K562 (cell line): Measurements from ENCODE around the gene ZNF428. TPM values are rescaled to one million over a fixed set of nuclear protein-coding genes. Genes with fewer than 3 reads are reported as not detected.

Experiments
- ATAC-seq: fragments of 200-7000 bp; cut with Tn5 transposase; 3 replicates; pipeline ENCODE4 v1.9.1; 2020; ENCODE audit warnings: moderate library complexity
- BruUV-seq: library from RNA; stranded (reverse); fragments of 400-500 nt; replicated peaks from 2 replicates; lab custom pipeline; 2021; lab: Mats Ljungman, UMichigan
- CTCF ChIA-PET: fragments of 300-600 bp; formaldehyde crosslinking; extraction: SDS; loops from one replicate; lab custom pipeline; 2021; ENCODE audit warnings: low intra/inter-chr PET ratio; lab: Yijun Ruan, JAX
- POLR2A ChIA-PET: fragments of 300-600, 350-650 bp; sonication (Branson Sonifier 250); formaldehyde crosslinking; extraction: SDS; loops from one replicate; lab custom pipeline; 2021; ENCODE audit warnings: antibody characterized with exemption, inconsistent platforms; lab: Yijun Ruan, JAX
- DNase-seq, 4 experiments: peaks; one replicate each; pipeline versions ENCODE4 v3.0.0 to v3.0.0-alpha.2; 2011 to 2018; ENCODE audit warnings: low spot score in 3 of 4, mixed read lengths in 3 of 4; ENCODE audit errors: extremely low read depth in 1 of 4
- FAIRE-seq: peaks from 2 replicates; lab custom pipeline; 2011; peaks lifted over from hg19 to GRCh38; lab: Jason Lieb, UNC
- H2AFZ ChIP-seq: 2 replicates; pipeline ENCODE4 v1.6.0; 2011; ENCODE audit warnings: low read depth, low read length, control low read depth, inconsistent platforms
- H3K27ac ChIP-seq: fragments of 200-600 bp; 3 replicates; pipeline ENCODE4 v1.8.0; 2011; ENCODE audit warnings: low read depth, mild to moderate bottlenecking, control low read depth, inconsistent platforms, low read length, moderate library complexity, mixed read lengths; ENCODE audit errors: extremely low read depth
- H3K27me3 ChIP-seq, 2 experiments: fragments of 300-600 bp in 1 of 2; 2 replicates in 1 of 2; 3 replicates in 1 of 2; pipeline versions ENCODE4 v1.6.0 to v1.8.0; 2011; ENCODE audit warnings: inconsistent platforms in 2 of 2, low read length in 2 of 2, mild to moderate bottlenecking in 1 of 2, mixed read lengths in 1 of 2, moderate library complexity in 1 of 2; ENCODE audit not compliant: control insufficient read depth in 2 of 2, insufficient read depth in 2 of 2
- H3K36me3 ChIP-seq: fragments of 300-600 bp; 3 replicates; pipeline ENCODE4 v1.8.0; 2011; ENCODE audit warnings: mild to moderate bottlenecking, low read length, inconsistent platforms; ENCODE audit not compliant: control insufficient read depth, insufficient read depth
- H3K4me1 ChIP-seq, 2 experiments: fragments of 200-600 bp in 1 of 2; replicated peaks in 1 of 2; 2 replicates in 1 of 2; 3 replicates in 1 of 2; pipeline versions ENCODE4 v1.5.1 to v1.8.0; 2011; ENCODE audit warnings: inconsistent platforms in 2 of 2, low read length in 2 of 2, mild to moderate bottlenecking in 1 of 2, mixed read lengths in 1 of 2, moderate library complexity in 1 of 2; ENCODE audit not compliant: control insufficient read depth in 2 of 2, insufficient read depth in 2 of 2
- H3K4me2 ChIP-seq: 2 replicates; pipeline ENCODE4 v1.6.1; 2011; ENCODE audit warnings: low read length, control low read depth, inconsistent platforms, mixed read lengths; ENCODE audit not compliant: insufficient read depth
- H3K4me3 ChIP-seq: fragments of 200-600 bp; sonication (generic), shearing (Covaris generic); 2 replicates; pipeline ENCODE4 v1.5.1; 2016; ENCODE audit warnings: control low read depth, inconsistent platforms
- H3K79me2 ChIP-seq: fragments of 200-600 bp; 3 replicates; pipeline ENCODE4 v1.8.0; 2011; ENCODE audit warnings: low read length, inconsistent platforms; ENCODE audit not compliant: control insufficient read depth, insufficient read depth
- H3K9ac ChIP-seq, 2 experiments: 2 replicates each; pipeline versions ENCODE4 v1.6.0 to v1.6.1; 2011; ENCODE audit warnings: low read depth in 2 of 2, low read length in 2 of 2, control low read depth in 1 of 2, inconsistent platforms in 1 of 2, mild to moderate bottlenecking in 1 of 2, mixed read lengths in 1 of 2; ENCODE audit not compliant: insufficient read depth in 1 of 2
- H3K9me1 ChIP-seq: one replicate; pipeline ENCODE4 v1.6.0; 2011; ENCODE audit warnings: inconsistent platforms, mild to moderate bottlenecking, low read length, moderate library complexity; ENCODE audit not compliant: control insufficient read depth, insufficient read depth
- H3K9me3 ChIP-seq: replicated peaks from 2 replicates; pipeline ENCODE4 v1.5.1; 2011; ENCODE audit warnings: low read depth, low read length, inconsistent platforms; ENCODE audit not compliant: control insufficient read depth, insufficient read depth
- H4K20me1 ChIP-seq: replicated peaks from 2 replicates; pipeline ENCODE4 v1.6.1; 2011; ENCODE audit warnings: low read length, inconsistent platforms, mixed read lengths; ENCODE audit not compliant: control insufficient read depth, insufficient read depth
- BCOR ChIP-seq: fragments of 450-650 bp; IDR thresholded peaks from 2 replicates; pipeline ENCODE4 v1.6.1; 2016
- CREB3L1 ChIP-seq: fragments of 450-650 bp; IDR thresholded peaks from 2 replicates; pipeline ENCODE4 v1.6.1; 2014; ENCODE audit warnings: low read depth, mild to moderate bottlenecking, moderate library complexity, borderline replicate concordance
- CTBP1 ChIP-seq: fragments of 450-650 bp; IDR thresholded peaks from 2 replicates; pipeline ENCODE4 v1.6.1; 2016; ENCODE audit warnings: borderline replicate concordance
- DLX4 ChIP-seq: fragments of 250-450 bp; sonication (Bioruptor Pico); IDR thresholded peaks from 2 replicates; pipeline ENCODE4 v1.6.1; 2021; ENCODE audit warnings: mild to moderate bottlenecking
- E2F8 ChIP-seq: fragments of 450-650 bp; IDR thresholded peaks from 2 replicates; pipeline ENCODE4 v1.7.1; 2018; ENCODE audit warnings: mild to moderate bottlenecking, low read depth; ENCODE audit not compliant: partially characterized antibody
- POLR2A ChIP-seq: fragments of 450-650 bp; conservative IDR thresholded peaks from 2 replicates; pipeline ENCODE4 v1.6.1; 2016
- POLR2H ChIP-seq: IDR thresholded peaks from 2 replicates; pipeline ENCODE4 v1.6.1; 2016; ENCODE audit warnings: missing genetic modification characterization, low read depth, mild to moderate bottlenecking, control low read depth, missing compliant biosample characterization, moderate library complexity
- SMARCA4 ChIP-seq: fragments of 450-650 bp; IDR thresholded peaks from 2 replicates; pipeline ENCODE4 v1.6.1; 2016
- THAP7 ChIP-seq: fragments of 250-450 bp; sonication (Bioruptor Pico); IDR thresholded peaks from 2 replicates; pipeline ENCODE4 v1.5.0; 2021
- ZFX ChIP-seq: sonication (generic); formaldehyde crosslinking; IDR thresholded peaks from 2 replicates; pipeline ENCODE4 v1.8.0; 2022; ENCODE audit warnings: mild to moderate bottlenecking, missing genetic modification reagents, moderate library complexity
- ZNF3 ChIP-seq: fragments of 250-450 bp; sonication (Bioruptor Pico); IDR thresholded peaks from 2 replicates; pipeline ENCODE4 v1.5.0; 2021; ENCODE audit warnings: mild to moderate bottlenecking, moderate library complexity
- WGBS: fragments of 100-300 bp; shearing (Covaris generic); methylation state at CpG from one replicate; pipeline ENCODE4 v1.1.6; 2016; ENCODE audit warnings: low coverage, mixed read lengths; ENCODE audit not compliant: insufficient coverage; ENCODE audit errors: missing lambda C conversion rate; 5-methylcytosine and 5-hydroxymethylcytosine counted together
- in situ Hi-C: fragments of 300-500 bp; cut with MboI; formaldehyde crosslinking; loops from 4 replicates; pipeline ENCODE4 v1.15.0; 2018; ENCODE audit warnings: inconsistent platforms, mixed read lengths
- intact Hi-C: fragments of 100-400 bp; cut with micrococcal nuclease; formaldehyde crosslinking; loops from 2 replicates; pipeline ENCODE4 v1.14.2; 2022
- polyA plus RNA-seq, 8 experiments: library from polyadenylated mRNA; depleted of rRNA in 4 of 8; stranded (reverse) in 5 of 8; unstranded in 3 of 8; fragments of >200 nt; fragmentation: Nextera tagmentation in 2 of 8; fragmentation: Illumina TruSeq in 1 of 8; extraction: Ambion mirVana in 2 of 8; extraction: Trizol in 1 of 8; gene quantifications; 2 replicates each; pipeline versions ENCODE4 v1.2.1 to v1.2.3, GENCODE V29; 2011 to 2014; ENCODE audit warnings: inconsistent platforms in 1 of 8, missing spikeins in 1 of 8
- total RNA-seq, 7 experiments: library from RNA; depleted of rRNA in 6 of 7; stranded (reverse); fragments of >200 nt in 6 of 7; fragmentation: Illumina TruSeq in 2 of 7; extraction: Trizol in 2 of 7; gene quantifications; 2 replicates each; pipeline versions ENCODE4 v1.2.1 to v1.2.3, GENCODE V29; 2011 to 2021; ENCODE audit warnings: low replicate concordance in 1 of 7

ZNF428 gene
- total and polyA plus RNA-seq, 9 of the 15 experiments (the other 6 are each of a cell fraction or from before 2014, with no cell fraction given) = 0.15 to 85.7 (median 15.9) TPM

- TF ChIP-seq POLR2H (tag) (peak; percentile 75), ZNF3 (CRISPR knock-in tag) (no peak), CREB3L1 (peak; percentile 63; the same call in 1 of the 2 replicates), DLX4 (no peak)
Observed at GRCh38 chr19:43668406-43669109, 49.1 kb upstream of the ZNF428 start (continued).

- H3K9me3 ChIP-seq = no peaks in the 10 kb centered on the region; the same call in 1 of the 2 replicates
- peak overlapping the region; percentile 93 for H3K27ac ChIP-seq
- peaks cover 4% of the 10 kb centered on the region; the same call in 2 of the 3 replicates for H3K36me3 ChIP-seq
- peak overlapping the region; percentile 95 for H2AFZ ChIP-seq
- peak overlapping the region; percentile 80 to 97 for H3K9ac ChIP-seq
- no peaks in the 10 kb centered on the region for H3K27me3 ChIP-seq
- WGBS = under 1% methylated on average over 29 of the region's 29 CpGs
- peak overlapping the region; percentile 49 for H3K4me3 ChIP-seq
- H3K4me1 ChIP-seq = peaks cover 20 to 40% of the 10 kb centered on the region in 2 experiments
- ChIA-PET CTCF (interaction anchor here (0.6 to 1.1 kb wide), 2 partner anchors 118 to 436 kb away, joined by 3 to 4 read pairs; no protein-coding TSS in a partner anchor), POLR2A (interaction anchor here (0.6 to 1.3 kb wide), 11 partner anchors 9 to 1398 kb away, joined by 3 to 7 read pairs (median 3); partner anchors contain the start of genes SMG9, ZNF222 and ZNF45)
- no peaks in the 10 kb centered on the region; the same call in 1 of the 2 replicates for H4K20me1 ChIP-seq
- H3K79me2 ChIP-seq = no peaks in the 10 kb centered on the region; the same call in 2 of the 3 replicates
- DNase-seq (peak in 2 of 4 experiments; percentile 59 to 94), FAIRE-seq (no peak), ATAC-seq (peak; percentile 42)
- TSS peak; percentile 76 for BruUV-seq
- in situ Hi-C loops (no loop called here), intact Hi-C loops (loop anchor here (2.0 to 10.0 kb wide), 4 partner anchors 55 to 139 kb away; partner anchors contain the start of gene ZNF575)
- H3K9me1 ChIP-seq = no peaks in the 10 kb centered on the region
- H3K4me2 ChIP-seq = peak overlapping the region; percentile 99
- 0 out of 2 replicates have a peak, but pooled peaks have one; percentile 23 for TF ChIP-seq CTBP1
- 0 out of 2 replicates have a peak, but pooled peaks have one; percentile 6 for TF ChIP-seq BCOR
- no peak for TF ChIP-seq THAP7 (CRISPR knock-in tag)
- TF ChIP-seq SMARCA4 = peak; percentile 48
- TF ChIP-seq E2F8 = peak; percentile 97
- TF ChIP-seq POLR2A = peak; percentile 73
- TF ChIP-seq ZFX (CRISPR knock-in tag) = peak; percentile 66
Observed at GRCh38 chr19:43667876-43668405, 48.5 kb upstream of the ZNF428 start.
